ENCODE measurements around the gene MVB12B. TPM values are rescaled to one million over a fixed set of nuclear protein-coding genes. Genes with fewer than 3 reads are reported as not detected.

Gene MVB12B
- total RNA-seq, 1 donor from 2014 or later, result 47.8 TPM

DNA sequence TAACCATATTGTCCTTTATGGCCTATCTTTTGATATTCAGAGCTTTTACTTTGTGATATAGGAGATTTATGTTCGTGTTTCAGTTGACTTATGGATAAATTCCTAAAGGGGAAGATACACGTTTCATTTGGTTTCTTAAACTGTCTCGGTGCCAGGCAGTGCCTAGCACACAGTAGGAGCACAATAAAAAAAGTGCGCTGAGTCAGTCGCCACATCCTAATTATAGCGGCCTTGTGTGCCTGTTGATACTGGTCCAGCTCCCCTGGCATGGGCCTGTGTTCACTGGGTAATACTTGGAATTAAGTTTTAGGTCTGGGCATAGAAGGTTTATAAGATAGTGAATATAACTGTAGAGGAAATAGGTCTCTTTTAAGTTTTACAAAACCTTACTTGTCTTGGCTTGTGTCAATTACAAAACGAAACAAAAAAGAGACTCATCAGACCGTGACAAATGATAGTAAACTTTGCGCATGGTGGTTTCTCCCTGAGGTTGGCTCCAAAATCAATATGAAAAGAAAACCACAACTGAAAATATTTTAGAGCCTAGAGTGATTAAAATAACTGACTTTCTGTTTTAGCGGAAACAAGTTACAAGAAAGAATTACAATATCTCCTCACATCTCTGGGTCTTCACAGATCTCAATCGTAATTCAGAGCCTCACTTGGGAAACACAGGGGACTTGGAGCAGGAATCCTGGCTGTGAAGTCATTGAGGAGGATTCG is 84.8 kb downstream of the MVB12B start:
- no peak for ATAC-seq
- H3K36me3 ChIP-seq, result peaks cover 34% of the 10 kb centered on the region
- H3K4me1 ChIP-seq, result no peaks in the 10 kb centered on the region
- no peaks in the 10 kb centered on the region for H3K9me3 ChIP-seq
- H3K4me3 ChIP-seq, result no peak overlapping the region
- intact Hi-C loops (cut with DNase I), result no loop called here
- H3K27me3 ChIP-seq (ENCODE audit: low read depth), result no peaks in the 10 kb centered on the region
- no peak overlapping the region for H3K27ac ChIP-seq
- TF ChIP-seq, protein P1, sequence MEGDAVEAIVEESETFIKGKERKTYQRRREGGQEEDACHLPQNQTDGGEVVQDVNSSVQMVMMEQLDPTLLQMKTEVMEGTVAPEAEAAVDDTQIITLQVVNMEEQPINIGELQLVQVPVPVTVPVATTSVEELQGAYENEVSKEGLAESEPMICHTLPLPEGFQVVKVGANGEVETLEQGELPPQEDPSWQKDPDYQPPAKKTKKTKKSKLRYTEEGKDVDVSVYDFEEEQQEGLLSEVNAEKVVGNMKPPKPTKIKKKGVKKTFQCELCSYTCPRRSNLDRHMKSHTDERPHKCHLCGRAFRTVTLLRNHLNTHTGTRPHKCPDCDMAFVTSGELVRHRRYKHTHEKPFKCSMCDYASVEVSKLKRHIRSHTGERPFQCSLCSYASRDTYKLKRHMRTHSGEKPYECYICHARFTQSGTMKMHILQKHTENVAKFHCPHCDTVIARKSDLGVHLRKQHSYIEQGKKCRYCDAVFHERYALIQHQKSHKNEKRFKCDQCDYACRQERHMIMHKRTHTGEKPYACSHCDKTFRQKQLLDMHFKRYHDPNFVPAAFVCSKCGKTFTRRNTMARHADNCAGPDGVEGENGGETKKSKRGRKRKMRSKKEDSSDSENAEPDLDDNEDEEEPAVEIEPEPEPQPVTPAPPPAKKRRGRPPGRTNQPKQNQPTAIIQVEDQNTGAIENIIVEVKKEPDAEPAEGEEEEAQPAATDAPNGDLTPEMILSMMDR (IDR thresholded peaks at IDR 0.05), result no peak
- no peak for DNase-seq

DNA sequence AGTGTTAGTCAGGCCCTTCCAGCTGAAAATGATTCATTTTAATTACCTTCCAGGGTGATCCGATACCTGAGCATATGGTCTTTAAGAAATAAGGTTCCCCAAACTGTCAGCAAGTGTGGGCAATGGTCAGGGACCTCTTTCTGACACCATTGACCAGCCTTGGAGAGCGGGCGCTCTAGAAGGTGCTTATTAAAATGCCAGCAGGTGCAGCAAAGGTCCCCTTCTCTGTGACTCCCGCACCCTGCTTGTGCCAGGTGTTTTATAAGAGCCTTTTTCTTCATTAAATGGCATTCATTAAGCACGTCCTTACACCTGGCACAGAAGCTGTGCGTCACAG is 85.3 kb downstream of the MVB12B start:
- no peaks in the 10 kb centered on the region for H3K4me1 ChIP-seq
- intact Hi-C loops (cut with DNase I), result no loop called here
- no peak overlapping the region for H3K4me3 ChIP-seq
- no peaks in the 10 kb centered on the region for H3K9me3 ChIP-seq
- ATAC-seq (no peak), DNase-seq (no peak)
- TF ChIP-seq, protein P1 (IDR thresholded peaks at IDR 0.05), result no peak
- H3K27ac ChIP-seq, result no peak overlapping the region
- peaks cover 39% of the 10 kb centered on the region for H3K36me3 ChIP-seq
- H3K27me3 ChIP-seq (ENCODE audit: low read depth), result no peaks in the 10 kb centered on the region

DNA sequence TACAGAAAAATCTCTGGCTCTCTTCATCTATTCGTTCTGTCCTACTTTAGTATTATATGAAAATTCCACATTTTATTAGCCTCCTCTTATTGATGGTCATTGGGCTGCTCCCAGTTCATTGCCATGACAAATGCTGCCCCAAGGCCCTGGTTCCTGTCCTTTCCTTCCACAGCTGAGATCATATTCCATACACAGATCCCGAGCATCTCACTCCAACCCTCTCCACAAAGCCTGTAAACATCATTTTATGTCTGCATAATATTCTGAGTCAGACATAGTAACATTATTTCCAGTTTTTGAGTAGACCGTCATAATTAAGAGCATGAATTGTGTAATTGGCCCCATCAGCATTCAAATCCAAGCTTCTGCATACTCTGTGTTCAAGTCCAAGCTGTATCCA is 86.3 kb downstream of the MVB12B start:
- H3K9me3 ChIP-seq, result no peaks in the 10 kb centered on the region
- peaks cover 33% of the 10 kb centered on the region for H3K36me3 ChIP-seq
- TF ChIP-seq, protein P1 (IDR thresholded peaks at IDR 0.05), result no peak
- no peak overlapping the region for H3K4me3 ChIP-seq
- H3K27ac ChIP-seq, result no peak overlapping the region
- no peaks in the 10 kb centered on the region for H3K4me1 ChIP-seq
- DNase-seq, result no peak
- intact Hi-C loops (cut with DNase I), result no loop called here
- ATAC-seq, result no peak
- H3K27me3 ChIP-seq (ENCODE audit: low read depth), result no peaks in the 10 kb centered on the region

DNA sequence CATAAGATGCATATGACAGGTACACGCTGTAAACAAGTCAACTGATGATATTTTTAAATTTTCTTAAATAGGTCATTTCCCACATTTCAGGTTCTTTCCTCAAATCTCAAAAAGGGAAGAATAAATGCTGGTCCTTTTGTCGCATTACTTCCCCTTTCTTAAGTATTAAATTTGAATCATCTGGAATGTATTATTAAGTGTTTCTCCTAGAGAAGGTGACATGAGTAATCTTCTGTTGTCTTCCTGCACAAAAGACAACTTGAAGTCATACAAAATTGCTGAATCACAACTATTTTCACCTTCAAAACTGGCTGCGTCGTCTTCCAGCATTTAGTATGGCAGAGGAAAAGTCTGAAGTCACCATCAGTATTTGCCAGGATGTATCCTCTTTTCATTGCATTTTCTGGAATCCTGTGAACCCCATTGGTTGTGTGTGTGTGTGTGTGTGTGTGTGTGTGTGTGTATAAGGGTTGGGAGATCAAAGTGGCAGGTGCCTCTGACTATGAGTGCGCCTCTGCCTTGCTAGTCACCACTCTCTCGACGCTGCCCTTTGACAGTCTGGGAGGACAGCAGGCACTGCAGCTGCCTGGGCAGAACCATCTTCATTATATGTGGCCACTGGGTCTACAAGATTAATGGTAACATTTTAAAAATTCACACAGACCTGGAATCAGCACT is 86.9 kb downstream of the MVB12B start:
- ATAC-seq, result no peak
- no peak for DNase-seq
- Histone ChIP-seq H3K27ac (no peak overlapping the region), H3K4me1 (no peaks in the 10 kb centered on the region), H3K36me3 (peaks cover 26% of the 10 kb centered on the region), H3K9me3 (no peaks in the 10 kb centered on the region), H3K27me3 (ENCODE audit: low read depth) (no peaks in the 10 kb centered on the region), H3K4me3 (no peak overlapping the region)
- intact Hi-C loops (cut with DNase I), result no loop called here
- TF ChIP-seq, protein P1 (IDR thresholded peaks at IDR 0.05), result no peak

DNA sequence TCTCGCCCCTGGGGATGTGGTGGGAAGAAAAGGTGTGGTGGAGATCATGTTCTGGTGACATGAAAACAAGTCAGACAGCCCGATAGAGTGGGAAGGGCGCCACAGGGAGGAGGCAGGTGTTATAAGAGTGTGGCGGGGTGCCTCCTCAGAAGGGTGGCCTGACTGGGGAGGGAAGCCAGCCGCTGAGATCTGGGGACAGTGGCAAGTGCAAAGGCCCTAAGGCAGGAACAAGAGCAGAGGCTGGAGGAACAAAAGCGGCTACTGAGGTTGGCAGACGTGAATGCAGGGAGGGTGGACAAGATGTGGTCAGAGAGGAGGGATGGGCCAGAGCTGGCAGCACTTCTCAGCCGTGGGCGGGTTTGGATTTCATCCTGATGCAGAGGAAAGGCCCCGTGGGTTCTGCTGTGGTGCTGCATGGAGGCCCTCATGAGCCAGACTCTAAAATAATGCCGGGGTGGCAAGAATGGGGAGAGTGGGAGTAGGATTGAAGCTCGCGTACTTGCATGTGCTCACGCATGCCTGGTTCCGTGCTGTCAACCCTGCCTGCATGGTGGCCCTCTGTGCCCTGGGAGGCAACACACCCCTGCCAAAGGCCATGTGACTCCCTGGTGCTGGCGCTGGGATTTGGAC is 89.2 kb downstream of the MVB12B start:
- Histone ChIP-seq H3K27ac (no peak overlapping the region), H3K4me1 (peaks cover 6% of the 10 kb centered on the region), H3K9me3 (no peaks in the 10 kb centered on the region), H3K36me3 (peaks cover 18% of the 10 kb centered on the region), H3K4me3 (no peak overlapping the region), H3K27me3 (ENCODE audit: low read depth) (no peaks in the 10 kb centered on the region)
- ATAC-seq, result no peak
- no peak for DNase-seq
- intact Hi-C loops (cut with DNase I), result no loop called here
- TF ChIP-seq, protein P1 (IDR thresholded peaks at IDR 0.05), result no peak
